GM12892 (cell line): ENCODE measurements around the gene KIF6.

Experiments used
- POLR2A ChIP-seq: IDR thresholded peaks from 2 replicates; pipeline ENCODE4 v1.6.1; 2011; ENCODE audit warnings: low read depth, low read length, control low read depth
- POLR2AphosphoS5 ChIP-seq: IDR thresholded peaks from 2 replicates; pipeline ENCODE4 v1.6.1; 2011; ENCODE audit warnings: low read depth, low read length, control low read depth
- TAF1 ChIP-seq: IDR thresholded peaks from 2 replicates; pipeline ENCODE4 v1.6.1; 2011; ENCODE audit warnings: low read depth, mild to moderate bottlenecking, control low read depth, low read length, borderline replicate concordance

DNA sequence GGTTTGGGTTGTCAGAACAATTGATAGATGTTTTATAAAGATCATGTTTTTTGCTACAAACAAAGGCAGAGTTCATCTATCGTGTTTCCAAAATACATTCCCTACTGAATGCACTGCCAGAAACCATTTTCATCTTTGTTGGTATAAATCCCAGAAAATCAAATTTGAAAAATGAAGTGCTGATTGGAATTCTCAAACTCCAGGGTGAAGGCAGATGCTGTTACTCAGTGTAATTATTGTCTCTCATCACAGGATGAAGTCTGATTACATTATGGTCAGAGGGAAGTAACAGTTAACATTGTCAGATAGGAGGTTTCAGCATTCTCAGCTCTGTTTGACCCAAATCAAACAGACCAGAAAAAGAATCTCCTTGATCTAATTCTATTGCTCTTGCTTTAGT, 204.3 kb downstream of the KIF6 start:
- TF ChIP-seq POLR2A (no peak), TAF1 (no peak), POLR2AphosphoS5 (no peak)
